Skeletal muscle tissue (tissue), 4 donors: ENCODE results near the gene ACKR4. TPM values are rescaled to one million over a fixed set of nuclear protein-coding genes. Genes with fewer than 3 reads are reported as not detected.

Experiments used
- H3K27ac ChIP-seq: one replicate; pipeline ENCODE4 v1.7.0; 2013; ENCODE audit warnings: mild to moderate bottlenecking, low read depth, low read length, inconsistent platforms
- H3K27me3 ChIP-seq, 3 donors: one replicate each; pipeline ENCODE4 v1.7.0; 2013; ENCODE audit warnings: low read length in 3 of 3; ENCODE audit not compliant: control insufficient read depth in 3 of 3, insufficient read depth in 3 of 3
- H3K36me3 ChIP-seq, 3 donors: one replicate each; pipeline ENCODE4 v1.7.0; 2013; ENCODE audit warnings: low read length in 3 of 3; ENCODE audit not compliant: control insufficient read depth in 3 of 3, insufficient read depth in 3 of 3
- H3K4me1 ChIP-seq, 3 donors: one replicate each; pipeline ENCODE4 v1.7.0; 2013; ENCODE audit warnings: low read length in 3 of 3, mild to moderate bottlenecking in 3 of 3; ENCODE audit not compliant: control insufficient read depth in 3 of 3, insufficient read depth in 3 of 3
- H3K4me3 ChIP-seq, 3 donors: one replicate each; pipeline ENCODE4 v1.7.0; 2013; ENCODE audit warnings: low read length in 3 of 3
- H3K9ac ChIP-seq, 3 donors: one replicate each; pipeline ENCODE4 v1.7.0; 2013; ENCODE audit warnings: low read length in 3 of 3, mild to moderate bottlenecking in 3 of 3, moderate library complexity in 2 of 3, low read depth in 1 of 3
- H3K9me3 ChIP-seq, 3 donors: one replicate each; pipeline ENCODE4 v1.7.0; 2013; ENCODE audit warnings: low read length in 3 of 3; ENCODE audit not compliant: control insufficient read depth in 3 of 3
- total RNA-seq: library from RNA; depleted of rRNA; stranded (reverse); fragments of >200 nt; gene quantifications from one replicate; pipeline ENCODE4 v1.2.3, GENCODE V29; 2014
- donor health status: Osteomylitis.

Gene ACKR4
- total RNA-seq, 1 donor from 2014 or later = 2.1 TPM

GRCh38 chr3:132561003-132561402 lies 36.1 kb upstream of the ACKR4 start:
- Histone ChIP-seq H3K36me3 (peaks cover 3 to 17% (median 10%) of the 10 kb centered on the region in 3 donors), H3K27ac (no peak overlapping the region), H3K9ac (no peak overlapping the region), H3K4me3 (no peak overlapping the region), H3K4me1 (no peaks in the 10 kb centered on the region), H3K27me3 (no peaks in the 10 kb centered on the region), H3K9me3 (no peaks in the 10 kb centered on the region)

- no peak overlapping the region for H3K4me3 ChIP-seq
- H3K9ac ChIP-seq = no peak overlapping the region
- no peak overlapping the region for H3K27ac ChIP-seq
- no peaks in the 10 kb centered on the region for H3K27me3 ChIP-seq
- peaks cover 0 to 2% (median 0%) of the 10 kb centered on the region in 3 donors for H3K4me1 ChIP-seq
- H3K36me3 ChIP-seq = peaks cover 3 to 9% (median 8%) of the 10 kb centered on the region in 3 donors
- no peaks in the 10 kb centered on the region for H3K9me3 ChIP-seq
These were observed 33.5 kb upstream of the ACKR4 start for GRCh38 chr3:132563420-132564069.

- Histone ChIP-seq H3K4me1 (peaks cover 0 to 2% (median 0%) of the 10 kb centered on the region in 3 donors), H3K36me3 (peaks cover 3 to 6% (median 3%) of the 10 kb centered on the region in 3 donors), H3K9ac (no peak overlapping the region), H3K4me3 (no peak overlapping the region), H3K27me3 (no peaks in the 10 kb centered on the region), H3K9me3 (no peaks in the 10 kb centered on the region), H3K27ac (no peak overlapping the region)
These were observed 33.0 kb upstream of the ACKR4 start for GRCh38 chr3:132564070-132564465.

- Histone ChIP-seq H3K9me3 (no peaks in the 10 kb centered on the region), H3K4me3 (no peak overlapping the region), H3K27me3 (no peaks in the 10 kb centered on the region), H3K4me1 (peaks cover 0 to 2% (median 0%) of the 10 kb centered on the region in 3 donors), H3K36me3 (peaks cover 0 to 2% (median 0%) of the 10 kb centered on the region in 3 donors), H3K9ac (no peak overlapping the region), H3K27ac (no peak overlapping the region)
These were observed 28.6 kb upstream of the ACKR4 start for GRCh38 chr3:132568422-132568821.

- H3K27me3 ChIP-seq = no peaks in the 10 kb centered on the region
- no peak overlapping the region for H3K27ac ChIP-seq
- H3K4me1 ChIP-seq = peaks cover 0 to 2% (median 0%) of the 10 kb centered on the region in 3 donors
- no peaks in the 10 kb centered on the region for H3K9me3 ChIP-seq
- H3K36me3 ChIP-seq = peaks cover 0 to 4% (median 2%) of the 10 kb centered on the region in 3 donors
- no peak overlapping the region for H3K4me3 ChIP-seq
- no peak overlapping the region for H3K9ac ChIP-seq
These were observed 27.9 kb upstream of the ACKR4 start for GRCh38 chr3:132569153-132569552.

GRCh38 chr3:132569580-132569979 lies 27.5 kb upstream of the ACKR4 start:
- Histone ChIP-seq H3K36me3 (peaks cover 0 to 5% (median 3%) of the 10 kb centered on the region in 3 donors), H3K9me3 (no peaks in the 10 kb centered on the region), H3K4me1 (peaks cover 0 to 2% (median 0%) of the 10 kb centered on the region in 3 donors), H3K27me3 (no peaks in the 10 kb centered on the region), H3K9ac (no peak overlapping the region), H3K4me3 (no peak overlapping the region), H3K27ac (no peak overlapping the region)

GRCh38 chr3:132570016-132570415 lies 27.1 kb upstream of the ACKR4 start:
- Histone ChIP-seq H3K27ac (no peak overlapping the region), H3K9me3 (no peaks in the 10 kb centered on the region), H3K27me3 (no peaks in the 10 kb centered on the region), H3K4me3 (no peak overlapping the region), H3K36me3 (peaks cover 0 to 5% (median 3%) of the 10 kb centered on the region in 3 donors), H3K9ac (no peak overlapping the region), H3K4me1 (peaks cover 0 to 2% (median 0%) of the 10 kb centered on the region in 3 donors)

GRCh38 chr3:132573797-132574211 lies 23.3 kb upstream of the ACKR4 start:
- Histone ChIP-seq H3K9ac (no peak overlapping the region), H3K9me3 (no peaks in the 10 kb centered on the region), H3K27ac (no peak overlapping the region), H3K4me1 (no peaks in the 10 kb centered on the region), H3K36me3 (peaks cover 6 to 21% (median 13%) of the 10 kb centered on the region in 3 donors), H3K4me3 (no peak overlapping the region), H3K27me3 (no peaks in the 10 kb centered on the region)

GRCh38 chr3:132587401-132587800 lies 9.7 kb upstream of the ACKR4 start:
- H3K36me3 ChIP-seq = no peaks in the 10 kb centered on the region

GRCh38 chr3:132592216-132592615 lies 4.9 kb upstream of the ACKR4 start:
- H3K9ac ChIP-seq = no peak overlapping the region
- no peak overlapping the region for H3K4me3 ChIP-seq
- H3K27ac ChIP-seq = no peak overlapping the region

More at GRCh38 chr3:132587401-132587800, 9.7 kb upstream of the ACKR4 start:
- H3K9ac ChIP-seq = no peak overlapping the region
- H3K4me3 ChIP-seq = no peak overlapping the region
- no peaks in the 10 kb centered on the region for H3K27me3 ChIP-seq
- H3K4me1 ChIP-seq = no peaks in the 10 kb centered on the region
- H3K9me3 ChIP-seq = no peaks in the 10 kb centered on the region
- H3K27ac ChIP-seq = no peak overlapping the region

More at GRCh38 chr3:132592216-132592615, 4.9 kb upstream of the ACKR4 start:
- H3K36me3 ChIP-seq = peaks cover 0 to 4% (median 0%) of the 10 kb centered on the region in 3 donors
- H3K9me3 ChIP-seq = no peaks in the 10 kb centered on the region
- no peaks in the 10 kb centered on the region for H3K4me1 ChIP-seq
- H3K27me3 ChIP-seq = no peaks in the 10 kb centered on the region
